PC-3 (cell line): ENCODE measurements around the gene BCAR3. TPM values are rescaled to one million over a fixed set of nuclear protein-coding genes. Genes with fewer than 3 reads are reported as not detected.
"Not testable (repeated sequence)": the region's sequence is repeated elsewhere in the genome, so short reads cannot be mapped to it uniquely, and the experiment has no call there.

ENCODE experiments used
- ATAC-seq: fragments of 200-7000 bp; cut with Tn5 transposase; 2 replicates; pipeline ENCODE4 v1.9.1; 2020; ENCODE audit warnings: mild to moderate bottlenecking, moderate library complexity
- BruUV-seq: library from RNA; stranded (reverse); fragments of 400-500 nt; replicated peaks from 2 replicates; lab custom pipeline; 2021; lab: Mats Ljungman, UMichigan
- CTCF ChIA-PET: fragments of 300-600 bp; sonication (Branson Sonifier 250); formaldehyde crosslinking; loops from one replicate; lab custom pipeline; 2022; ENCODE audit warnings: antibody characterized with exemption; lab: Charles Lee
- POLR2A ChIA-PET: fragments of 300-600 bp; sonication (Branson Sonifier 250); formaldehyde crosslinking; loops from one replicate; lab custom pipeline; 2022; ENCODE audit warnings: antibody characterized with exemption; ENCODE audit not compliant: unreplicated experiment; lab: Charles Lee
- DNase-seq: peaks from one replicate; pipeline ENCODE4 v3.0.0-alpha.2; 2015
- H2AFZ ChIP-seq: fragments of 300-600 bp; sonication (generic); 2 replicates; pipeline ENCODE4 v1.6.0; 2016; ENCODE audit warnings: antibody characterized with exemption, low read length
- H3F3A ChIP-seq: fragments of 300-600 bp; sonication (generic); one replicate; pipeline ENCODE4 v1.6.0; 2017; ENCODE audit warnings: antibody characterized with exemption, low read length, control low read depth, mild to moderate bottlenecking; ENCODE audit not compliant: unreplicated experiment
- H3K27ac ChIP-seq: fragments of 300-600 bp; sonication (generic); 2 replicates; pipeline ENCODE4 v1.5.1; 2016; ENCODE audit warnings: mild to moderate bottlenecking, low read length
- H3K27me3 ChIP-seq: fragments of 300-600 bp; sonication (generic); 2 replicates; pipeline ENCODE4 v1.6.1; 2016; ENCODE audit warnings: low read length, mixed read lengths
- H3K36me3 ChIP-seq: fragments of 300-600 bp; sonication (generic); 2 replicates; pipeline ENCODE4 v1.6.1; 2016; ENCODE audit warnings: low read depth, mixed run types, low read length, mixed read lengths
- H3K4me1 ChIP-seq: fragments of 300-600 bp; sonication (generic); 2 replicates; pipeline ENCODE4 v1.5.1; 2016; ENCODE audit warnings: low read length; ENCODE audit not compliant: insufficient read depth
- H3K4me2 ChIP-seq: fragments of 300-600 bp; sonication (generic); 2 replicates; pipeline ENCODE4 v1.6.0; 2016; ENCODE audit warnings: low read length
- H3K4me3 ChIP-seq: fragments of 300-600 bp; sonication (generic); 2 replicates; pipeline ENCODE4 v1.5.1; 2016; ENCODE audit warnings: mild to moderate bottlenecking, low read length, mixed read lengths
- H3K79me2 ChIP-seq: fragments of 300-600 bp; sonication (generic); 2 replicates; pipeline ENCODE4 v1.6.1; 2017; ENCODE audit warnings: low read length, mixed read lengths
- H3K9ac ChIP-seq: fragments of 300-600 bp; sonication (generic); 2 replicates; pipeline ENCODE4 v1.6.0; 2016; ENCODE audit warnings: mild to moderate bottlenecking, low read length
- H3K9me2 ChIP-seq: fragments of 300-600 bp; sonication (generic); replicated peaks from 2 replicates; pipeline ENCODE4 v1.6.1; 2016; ENCODE audit warnings: mixed run types, low read length, mixed read lengths
- H3K9me3 ChIP-seq: fragments of 300-600 bp; sonication (generic); 2 replicates; pipeline ENCODE4 v1.6.1; 2016; ENCODE audit warnings: low read length, mixed read lengths
- H4K20me1 ChIP-seq: fragments of 300-600 bp; sonication (generic); 2 replicates; pipeline ENCODE4 v1.6.1; 2016; ENCODE audit warnings: low read length, mixed read lengths
- EZH2 ChIP-seq: fragments of 300-600 bp; sonication (generic); IDR thresholded peaks from one replicate; pipeline ENCODE4 v1.6.1; 2017; ENCODE audit warnings: antibody characterized with exemption, mild to moderate bottlenecking, low read length; ENCODE audit not compliant: unreplicated experiment
- EZH2phosphoT487 ChIP-seq: fragments of 300-600 bp; sonication (generic); IDR thresholded peaks from 2 replicates; pipeline ENCODE4 v1.6.1; 2018; ENCODE audit warnings: mild to moderate bottlenecking, antibody characterized with exemption, low read length, borderline replicate concordance
- intact Hi-C: fragments of 100-400 bp; cut with micrococcal nuclease; formaldehyde crosslinking; loops from 2 replicates; pipeline ENCODE4 v1.9.0; 2023
- total RNA-seq: library from RNA; depleted of rRNA; stranded (reverse); fragments of >200 nt; gene quantifications from 2 replicates; pipeline ENCODE4 v1.2.3, GENCODE V29; 2014
- TF ChIP-seq, protein P1 (sequence below): fragments of 300-600 bp; sonication (generic); conservative IDR thresholded peaks from 2 replicates; pipeline ENCODE4 v1.5.1; 2017; ENCODE audit warnings: antibody characterized with exemption, low read depth, mild to moderate bottlenecking, low read length

BCAR3 gene
- total RNA-seq, 1 experiment from 2014 or later, result 171 TPM

DNA sequence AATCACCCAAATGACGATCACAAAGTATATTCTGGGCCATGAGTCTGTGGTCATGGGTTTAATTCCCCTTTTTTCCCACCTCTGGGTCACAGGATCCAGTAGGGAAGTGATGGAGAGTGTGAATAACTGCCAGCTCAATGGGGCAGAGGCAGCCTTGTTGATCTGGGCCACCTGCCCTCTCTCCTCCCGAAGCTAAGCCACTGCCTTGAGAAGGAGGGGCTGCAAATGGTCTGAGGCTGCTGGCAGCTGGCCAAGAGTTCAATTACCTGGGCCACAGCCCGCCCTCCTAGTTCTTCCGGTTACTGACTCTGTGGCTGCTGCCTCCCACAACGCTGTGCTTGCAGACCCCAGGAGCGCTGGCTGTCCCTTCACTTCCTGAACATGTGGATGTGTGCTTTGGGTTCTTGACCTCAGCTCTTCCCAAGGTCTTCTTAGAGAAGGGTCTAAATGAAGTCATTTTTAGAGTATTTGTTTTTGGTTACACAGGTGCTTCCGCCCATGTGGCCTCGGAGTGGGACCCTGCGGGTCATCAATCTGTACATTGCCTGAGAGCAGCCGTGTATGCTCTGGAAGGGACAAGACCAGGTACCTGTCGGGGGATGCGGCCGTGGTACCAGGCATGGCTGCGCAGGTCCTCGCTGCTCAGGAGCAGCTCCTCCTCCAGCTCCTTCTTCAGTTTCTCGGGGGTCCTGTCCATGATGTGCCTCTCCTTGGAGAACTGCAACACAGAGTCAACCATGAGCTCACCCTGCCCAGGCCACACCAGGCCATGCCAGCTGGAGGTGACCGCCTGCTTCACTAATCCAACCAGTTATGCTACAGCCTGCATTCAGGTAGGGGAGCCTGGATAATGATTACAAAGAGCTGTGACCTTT is 89.7 kb downstream of the BCAR3 start:
- peak; percentile 23 for ATAC-seq

DNA sequence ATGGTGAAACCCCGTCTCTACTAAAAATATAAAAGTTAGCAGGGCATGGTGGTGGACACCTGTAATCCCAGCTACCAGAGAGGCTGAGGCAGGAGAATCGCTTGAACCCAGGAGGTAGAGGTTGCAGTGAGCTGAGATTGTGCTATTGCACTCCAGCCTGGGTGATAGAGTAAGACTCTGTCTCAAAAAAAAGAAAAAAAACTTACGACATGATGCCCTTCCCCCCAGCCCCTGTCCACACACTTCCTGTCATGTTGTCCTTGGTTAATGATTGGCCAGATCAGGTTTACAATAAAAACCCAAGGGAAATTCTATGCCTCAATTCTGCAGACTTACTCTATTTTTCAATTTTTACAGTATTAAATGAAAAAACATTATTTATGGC is 90.4 kb downstream of the BCAR3 start:
- H3K4me3 ChIP-seq, H3K27me3 ChIP-seq, H3K4me2 ChIP-seq, CTCF ChIA-PET, H3K9ac ChIP-seq, H3K9me3 ChIP-seq, POLR2A ChIA-PET, intact Hi-C loops, BruUV-seq, H2AFZ ChIP-seq, H3K9me2 ChIP-seq, ATAC-seq: not testable (repeated sequence)
- Histone ChIP-seq H3K79me2 (peaks cover 96% of the 10 kb centered on the region), H3K36me3 (peaks cover 87% of the 10 kb centered on the region), H3K4me1 (peaks cover 34% of the 10 kb centered on the region), H3K27ac (0 out of 2 replicates have a peak overlapping the region, but pooled peaks have one; percentile 19), H3F3A (peaks cover 26% of the 10 kb centered on the region), H4K20me1 (peaks cover 62% of the 10 kb centered on the region)
- peak; percentile 29 for DNase-seq

More for the DNA sequence above, 89.7 kb downstream of the BCAR3 start:
- Histone ChIP-seq H3K4me3 (no peak overlapping the region), H3K79me2 (peaks cover 97% of the 10 kb centered on the region), H2AFZ (no peak overlapping the region), H3K9me2 (no peaks in the 10 kb centered on the region), H3K27ac (peak overlapping the region; percentile 19; the same call in 1 of the 2 replicates), H3K4me2 (no peak overlapping the region), H4K20me1 (peaks cover 69% of the 10 kb centered on the region), H3K9me3 (no peaks in the 10 kb centered on the region), H3K27me3 (no peaks in the 10 kb centered on the region), H3K4me1 (peaks cover 28% of the 10 kb centered on the region), H3K9ac (no peak overlapping the region), H3K36me3 (peaks cover 87% of the 10 kb centered on the region), H3F3A (peaks cover 21% of the 10 kb centered on the region)
- no TSS peak for BruUV-seq
- intact Hi-C loops, result no loop called here
- ChIA-PET POLR2A (no interaction called here), CTCF (no interaction called here)
- DNase-seq, result peak; percentile 40
- no peak for TF ChIP-seq EZH2
- TF ChIP-seq EZH2phosphoT487, result no peak
- TF ChIP-seq, protein P1, sequence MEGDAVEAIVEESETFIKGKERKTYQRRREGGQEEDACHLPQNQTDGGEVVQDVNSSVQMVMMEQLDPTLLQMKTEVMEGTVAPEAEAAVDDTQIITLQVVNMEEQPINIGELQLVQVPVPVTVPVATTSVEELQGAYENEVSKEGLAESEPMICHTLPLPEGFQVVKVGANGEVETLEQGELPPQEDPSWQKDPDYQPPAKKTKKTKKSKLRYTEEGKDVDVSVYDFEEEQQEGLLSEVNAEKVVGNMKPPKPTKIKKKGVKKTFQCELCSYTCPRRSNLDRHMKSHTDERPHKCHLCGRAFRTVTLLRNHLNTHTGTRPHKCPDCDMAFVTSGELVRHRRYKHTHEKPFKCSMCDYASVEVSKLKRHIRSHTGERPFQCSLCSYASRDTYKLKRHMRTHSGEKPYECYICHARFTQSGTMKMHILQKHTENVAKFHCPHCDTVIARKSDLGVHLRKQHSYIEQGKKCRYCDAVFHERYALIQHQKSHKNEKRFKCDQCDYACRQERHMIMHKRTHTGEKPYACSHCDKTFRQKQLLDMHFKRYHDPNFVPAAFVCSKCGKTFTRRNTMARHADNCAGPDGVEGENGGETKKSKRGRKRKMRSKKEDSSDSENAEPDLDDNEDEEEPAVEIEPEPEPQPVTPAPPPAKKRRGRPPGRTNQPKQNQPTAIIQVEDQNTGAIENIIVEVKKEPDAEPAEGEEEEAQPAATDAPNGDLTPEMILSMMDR, result no peak

DNA sequence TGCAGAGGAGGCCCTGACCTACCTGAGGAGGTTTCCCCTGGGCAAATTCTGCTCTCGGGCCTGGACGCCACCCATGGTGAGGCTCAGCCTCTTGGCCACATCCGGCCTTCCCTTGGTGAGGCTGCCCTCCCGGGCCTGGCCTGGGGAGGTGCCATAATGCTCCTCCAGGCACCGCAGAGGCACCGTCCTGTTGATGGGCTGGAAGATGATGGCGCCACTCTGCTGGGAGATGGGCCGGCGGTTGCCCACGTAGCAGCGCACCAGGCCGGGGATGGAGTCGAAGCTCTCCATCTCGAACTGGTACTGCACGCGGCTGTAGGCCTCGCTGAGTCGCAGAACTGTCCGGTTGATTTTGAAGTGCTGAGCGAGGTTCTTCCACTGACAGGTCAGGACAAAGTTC is 92.7 kb downstream of the BCAR3 start:
- no peak overlapping the region for H3K27ac ChIP-seq
- no TSS peak for BruUV-seq
- no peak overlapping the region for H3K9ac ChIP-seq
- peaks cover 40% of the 10 kb centered on the region for H4K20me1 ChIP-seq
- H2AFZ ChIP-seq, result no peak overlapping the region
- H3K4me3 ChIP-seq, result no peak overlapping the region
- DNase-seq (no peak), ATAC-seq (no peak)
- H3K4me1 ChIP-seq, result peaks cover 48% of the 10 kb centered on the region
- intact Hi-C loops, result loop anchor here (10.0 kb wide), 1 partner anchor 256 kb away; no protein-coding TSS in a partner anchor
- H3F3A ChIP-seq, result peaks cover 28% of the 10 kb centered on the region
- ChIA-PET CTCF (no interaction called here), POLR2A (no interaction called here)
- TF ChIP-seq EZH2, result no peak
- TF ChIP-seq, protein P1, result no peak
- no peak for TF ChIP-seq EZH2phosphoT487
- no peak overlapping the region for H3K4me2 ChIP-seq
- no peaks in the 10 kb centered on the region for H3K9me2 ChIP-seq
- H3K27me3 ChIP-seq, result no peaks in the 10 kb centered on the region
- no peaks in the 10 kb centered on the region for H3K9me3 ChIP-seq
- peaks cover 79% of the 10 kb centered on the region for H3K36me3 ChIP-seq
- H3K79me2 ChIP-seq, result peaks cover 88% of the 10 kb centered on the region
